ENCODE results near the gene SLX9. TPM values are rescaled to one million over a fixed set of nuclear protein-coding genes. Genes with fewer than 3 reads are reported as not detected.

Gene SLX9
- total and polyA plus RNA-seq, 2 donors (not counting 3 experiments of a cell fraction or from before 2014, with no cell fraction given) = 27.0 to 50.6 TPM

DNA sequence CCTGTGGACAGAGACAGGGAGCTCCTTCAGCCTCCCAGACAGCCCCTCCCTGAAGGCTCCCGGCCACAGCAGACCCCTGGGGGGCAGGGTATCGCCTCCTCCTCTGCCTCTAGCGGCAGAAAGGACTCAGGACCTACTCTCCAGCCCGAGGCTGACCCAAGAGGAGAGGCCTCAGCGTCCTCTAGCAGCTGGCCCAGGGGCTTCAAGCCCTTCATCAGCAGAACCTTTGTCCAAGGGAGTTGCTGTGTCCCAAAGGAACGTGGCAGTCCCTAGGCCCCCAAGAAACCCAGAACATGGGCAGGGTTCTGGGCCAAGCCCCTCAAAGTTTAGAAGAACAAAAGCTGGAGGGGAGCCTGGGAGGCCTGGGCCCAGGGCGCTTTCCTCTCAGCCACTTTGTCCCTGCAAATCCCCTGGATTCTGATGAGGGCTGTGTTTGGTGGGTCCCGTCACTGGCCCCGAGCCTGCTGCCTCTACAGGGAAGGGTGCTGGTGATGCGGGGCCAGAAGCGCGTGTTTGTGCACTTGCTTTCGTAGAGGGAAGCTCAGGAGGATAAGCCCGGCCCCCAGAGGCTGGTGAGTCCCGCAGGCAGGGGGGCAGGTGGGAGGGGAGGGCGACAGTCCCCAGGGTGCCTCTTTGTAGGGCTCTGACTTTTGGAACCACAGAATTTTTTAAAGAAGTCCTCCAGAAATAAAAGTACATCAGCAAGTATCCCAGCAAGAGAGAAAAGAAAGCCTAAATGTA, 32.4 kb upstream of the SLX9 start:
- H3K36me3 ChIP-seq (ENCODE audit: control insufficient read depth in 2 of 2, extremely low read depth in 1 of 2, insufficient read depth in 2 of 2, low read length in 2 of 2) = no peaks in the 10 kb centered on the region
- no TSS peak for BruUV-seq (replicated peaks)
- CTCF ChIA-PET = interaction anchor here (0.8 to 3.3 kb wide), 14 partner anchors 9 to 229 kb away, joined by 3 to 11 read pairs (median 4); partner anchors contain the start of genes PTTG1IP and UBE2G2
- no peak overlapping the region for H2AFZ ChIP-seq (ENCODE audit: low read depth, low read length)
- no peak overlapping the region for H3K9ac ChIP-seq (replicated peaks; ENCODE audit: extremely low read depth, insufficient read depth, low read length)
- FAIRE-seq (no peak), DNase-seq (ENCODE audit: low read depth, low spot score) (no peak)
- H3K4me3 ChIP-seq (replicated peaks in 1 of 3; ENCODE audit: insufficient read depth in 1 of 3, low read depth in 1 of 3, low read length in 3 of 3) = no peak overlapping the region
- intact Hi-C loops (cut with micrococcal nuclease) (no loop called here), dilution Hi-C loops (cut with MboI; ENCODE audit: extremely low pct_ligation_motif_present, low sequenced_read_pairs) (no loop called here)
- H3K27me3 ChIP-seq (ENCODE audit: control insufficient read depth in 2 of 2, insufficient read depth in 2 of 2, low read length in 2 of 2) = no peaks in the 10 kb centered on the region
- no peak overlapping the region for H3K27ac ChIP-seq (ENCODE audit: insufficient read depth, low read depth, low read length)
- POLR2A ChIA-PET = no interaction called here
- H3K9me3 ChIP-seq (replicated peaks; ENCODE audit: control insufficient read depth, insufficient read depth, low read length) = no peaks in the 10 kb centered on the region
- TF ChIP-seq, protein P1, sequence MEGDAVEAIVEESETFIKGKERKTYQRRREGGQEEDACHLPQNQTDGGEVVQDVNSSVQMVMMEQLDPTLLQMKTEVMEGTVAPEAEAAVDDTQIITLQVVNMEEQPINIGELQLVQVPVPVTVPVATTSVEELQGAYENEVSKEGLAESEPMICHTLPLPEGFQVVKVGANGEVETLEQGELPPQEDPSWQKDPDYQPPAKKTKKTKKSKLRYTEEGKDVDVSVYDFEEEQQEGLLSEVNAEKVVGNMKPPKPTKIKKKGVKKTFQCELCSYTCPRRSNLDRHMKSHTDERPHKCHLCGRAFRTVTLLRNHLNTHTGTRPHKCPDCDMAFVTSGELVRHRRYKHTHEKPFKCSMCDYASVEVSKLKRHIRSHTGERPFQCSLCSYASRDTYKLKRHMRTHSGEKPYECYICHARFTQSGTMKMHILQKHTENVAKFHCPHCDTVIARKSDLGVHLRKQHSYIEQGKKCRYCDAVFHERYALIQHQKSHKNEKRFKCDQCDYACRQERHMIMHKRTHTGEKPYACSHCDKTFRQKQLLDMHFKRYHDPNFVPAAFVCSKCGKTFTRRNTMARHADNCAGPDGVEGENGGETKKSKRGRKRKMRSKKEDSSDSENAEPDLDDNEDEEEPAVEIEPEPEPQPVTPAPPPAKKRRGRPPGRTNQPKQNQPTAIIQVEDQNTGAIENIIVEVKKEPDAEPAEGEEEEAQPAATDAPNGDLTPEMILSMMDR (IDR thresholded peaks at IDR 0.05; ENCODE audit: extremely low read depth in 1 of 2, insufficient read depth in 1 of 2, low read depth in 1 of 2, low read length in 2 of 2) = no peak
- H3K4me1 ChIP-seq (ENCODE audit: control insufficient read depth, extremely low read depth, insufficient read depth, low read length) = peaks cover 9% of the 10 kb centered on the region
- no peak overlapping the region for H3K4me2 ChIP-seq (ENCODE audit: insufficient read depth, low read length)
- H3K9me1 ChIP-seq (replicated peaks; ENCODE audit: control insufficient read depth, extremely low read depth, insufficient read depth, low read length) = no peaks in the 10 kb centered on the region
- H4K20me1 ChIP-seq (replicated peaks; ENCODE audit: control insufficient read depth, extremely low read depth, insufficient read depth, low read length) = no peaks in the 10 kb centered on the region
- H3K79me2 ChIP-seq (ENCODE audit: control insufficient read depth, insufficient read depth, low read length) = no peaks in the 10 kb centered on the region

- Histone ChIP-seq H2AFZ (ENCODE audit: low read depth, low read length) (peak overlapping the region; percentile 69), H3K36me3 (ENCODE audit: control insufficient read depth in 2 of 2, extremely low read depth in 1 of 2, insufficient read depth in 2 of 2, low read length in 2 of 2) (no peaks in the 10 kb centered on the region), H3K27me3 (ENCODE audit: control insufficient read depth in 2 of 2, insufficient read depth in 2 of 2, low read length in 2 of 2) (no peaks in the 10 kb centered on the region), H4K20me1 (replicated peaks; ENCODE audit: control insufficient read depth, extremely low read depth, insufficient read depth, low read length) (no peaks in the 10 kb centered on the region), H3K4me3 (replicated peaks in 1 of 3; ENCODE audit: insufficient read depth in 1 of 3, low read depth in 1 of 3, low read length in 3 of 3) (no peak overlapping the region), H3K9ac (replicated peaks; ENCODE audit: extremely low read depth, insufficient read depth, low read length) (no peak overlapping the region), H3K27ac (ENCODE audit: insufficient read depth, low read depth, low read length) (no peak overlapping the region), H3K79me2 (ENCODE audit: control insufficient read depth, insufficient read depth, low read length) (no peaks in the 10 kb centered on the region), H3K4me2 (ENCODE audit: insufficient read depth, low read length) (no peak overlapping the region), H3K9me3 (replicated peaks; ENCODE audit: control insufficient read depth, insufficient read depth, low read length) (no peaks in the 10 kb centered on the region), H3K4me1 (ENCODE audit: control insufficient read depth, extremely low read depth, insufficient read depth, low read length) (peaks cover 9% of the 10 kb centered on the region), H3K9me1 (replicated peaks; ENCODE audit: control insufficient read depth, extremely low read depth, insufficient read depth, low read length) (no peaks in the 10 kb centered on the region)
- TF ChIP-seq FOS (IDR thresholded peaks at IDR 0.05; ENCODE audit: borderline replicate concordance, insufficient read depth, low read length) (no peak), POLR2AphosphoS5 (IDR thresholded peaks at IDR 0.05; ENCODE audit: insufficient read depth, low read depth, low read length) (no peak), EZH2 (IDR thresholded peaks at IDR 0.05; ENCODE audit: borderline replicate concordance, low read depth, low read length, severe bottlenecking) (no peak), POLR2A (IDR thresholded peaks at IDR 0.05; ENCODE audit: low read depth, low read length) (no peak), GATA2 (IDR thresholded peaks at IDR 0.05; ENCODE audit: insufficient read depth, insufficient read length, low read depth, low read length) (no peak), MYC (IDR thresholded peaks at IDR 0.05; ENCODE audit: low read depth, low read length) (no peak), JUN (IDR thresholded peaks at IDR 0.05; ENCODE audit: borderline replicate concordance, insufficient read depth, insufficient read length, low read depth) (no peak)
- TF ChIP-seq, protein P2, sequence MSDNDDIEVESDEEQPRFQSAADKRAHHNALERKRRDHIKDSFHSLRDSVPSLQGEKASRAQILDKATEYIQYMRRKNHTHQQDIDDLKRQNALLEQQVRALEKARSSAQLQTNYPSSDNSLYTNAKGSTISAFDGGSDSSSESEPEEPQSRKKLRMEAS (IDR thresholded peaks at IDR 0.05; ENCODE audit: insufficient read depth, insufficient read length) = no peak
- TF ChIP-seq, protein P1 (IDR thresholded peaks at IDR 0.05; ENCODE audit: extremely low read depth in 1 of 2, insufficient read depth in 1 of 2, low read depth in 1 of 2, low read length in 2 of 2) = no peak
- POLR2A ChIA-PET = no interaction called here
- CTCF ChIA-PET = interaction anchor here (1.0 to 3.3 kb wide), 11 partner anchors 9 to 228 kb away, joined by 3 to 11 read pairs (median 5); partner anchors contain the start of genes PTTG1IP and UBE2G2
- DNase-seq (ENCODE audit: low read depth, low spot score) (no peak), FAIRE-seq (peak; percentile 67)
- intact Hi-C loops (cut with micrococcal nuclease) = no loop called here
- no TSS peak for BruUV-seq (replicated peaks)
- dilution Hi-C loops (cut with MboI; ENCODE audit: extremely low pct_ligation_motif_present, low sequenced_read_pairs) = no loop called here
Observed at GRCh38 chr21:44907966-44908895, 31.6 kb upstream of the SLX9 start.

Measured in endothelial cell of umbilical vein (primary cell).